NCI-H82 treated with DMSO at 0.1 percent for 48 hours (cell line): Measurements from ENCODE around the gene GRID1.

Experiments used
- DNase-seq: peaks from one replicate; lab custom pipeline; 2025; ENCODE audit not compliant: unreplicated experiment; lab: John Stamatoyannopoulos, UW

GRID1 gene

DNA sequence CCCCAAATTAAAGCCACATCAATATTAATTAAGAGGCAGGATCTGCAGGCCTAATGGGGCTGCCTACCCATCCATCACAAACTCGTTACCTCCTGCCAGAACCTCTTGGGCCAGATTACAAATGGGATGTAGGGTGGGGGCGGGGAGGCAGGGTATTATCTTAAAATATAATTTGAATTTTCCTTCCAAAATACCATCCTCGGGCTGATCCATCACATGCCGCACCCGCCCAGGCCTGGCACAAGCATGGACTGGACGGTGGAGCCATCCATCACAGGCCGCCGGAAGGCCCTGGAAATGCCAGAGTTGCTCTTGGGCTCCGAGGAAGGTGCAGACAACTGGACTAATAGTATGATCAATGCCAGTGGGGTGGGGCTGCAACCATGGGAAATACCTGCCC lies 212.8 kb downstream of the GRID1 start:
- DNase-seq = no peak

DNA sequence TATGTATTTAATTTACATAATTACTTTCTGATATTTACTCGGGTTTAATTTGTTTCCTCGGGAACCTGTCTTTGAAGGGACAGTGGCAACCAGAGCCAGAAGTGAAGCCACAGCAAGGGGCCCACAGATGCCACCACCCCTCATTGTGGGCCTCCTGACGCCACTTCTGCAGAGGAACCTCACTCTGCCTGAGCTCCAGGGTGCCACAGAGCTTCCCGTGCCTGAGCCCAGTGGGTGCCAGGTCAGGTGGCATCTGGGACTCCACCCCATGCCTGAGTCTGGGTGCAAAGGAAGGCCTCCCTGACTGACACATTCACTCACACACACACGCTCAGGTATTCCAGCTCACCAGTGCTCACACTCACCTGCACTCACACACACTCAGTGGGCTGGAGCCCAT lies 213.7 kb downstream of the GRID1 start:
- no peak for DNase-seq

- no peak for DNase-seq
Measured at GRCh38 chr10:86152354-86152753, 214.2 kb downstream of the GRID1 start.

DNA sequence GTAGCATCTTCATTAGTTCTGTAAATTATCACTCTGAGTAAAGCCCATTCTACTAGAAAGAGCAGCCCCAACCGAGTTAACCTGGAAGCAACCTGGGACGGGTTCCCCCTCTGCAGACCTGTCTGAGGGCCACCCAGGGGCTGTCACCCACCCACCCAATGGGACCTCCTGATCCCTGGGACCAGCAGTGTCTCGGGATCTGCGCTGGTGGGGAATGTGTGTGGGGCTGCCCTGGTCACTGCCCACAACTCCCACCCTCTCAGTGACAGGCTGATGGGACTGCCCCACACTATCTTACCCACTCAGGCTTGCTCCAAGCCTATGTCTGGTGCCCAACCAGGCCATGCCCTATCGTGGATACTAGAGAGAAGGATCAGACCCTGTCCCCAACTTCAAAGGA lies 215.0 kb downstream of the GRID1 start:
- DNase-seq = no peak

DNA sequence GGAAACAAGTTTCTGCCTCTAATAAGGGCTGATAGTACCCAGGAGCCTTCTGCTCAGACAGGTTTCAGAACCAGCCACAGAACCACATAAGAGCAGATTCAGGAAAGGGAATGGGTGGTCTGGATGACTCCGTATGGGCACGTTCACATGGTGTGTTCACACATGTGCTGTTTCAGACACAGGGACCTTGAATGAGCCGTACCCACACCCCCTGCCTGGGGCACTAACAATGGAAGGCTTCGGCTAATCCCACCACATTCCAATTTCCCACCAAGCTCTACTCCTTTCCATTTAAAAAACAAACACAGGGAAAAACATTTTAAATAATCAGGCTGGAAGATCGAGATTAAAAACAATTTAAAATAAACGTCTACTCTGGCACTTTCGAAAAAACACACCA lies 217.3 kb downstream of the GRID1 start:
- no peak for DNase-seq

DNA sequence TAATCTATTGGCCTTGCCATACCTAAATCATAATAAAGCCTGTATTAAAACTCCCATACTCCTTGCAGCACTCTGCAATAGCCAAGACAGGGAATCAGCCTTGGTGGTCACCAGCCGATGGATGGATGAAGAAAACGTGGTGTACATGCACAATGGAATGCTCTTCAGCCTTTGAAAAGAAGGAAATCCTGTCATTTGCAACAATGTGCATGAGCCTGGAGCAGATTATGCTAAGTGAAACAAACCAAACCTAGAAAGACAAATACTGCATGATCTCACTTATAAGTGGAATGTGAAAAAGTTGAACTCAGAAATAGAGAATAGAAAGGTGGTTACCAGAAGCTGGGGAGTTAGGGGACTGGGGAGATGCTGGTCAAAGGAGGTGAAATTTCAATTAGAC lies 218.5 kb downstream of the GRID1 start:
- no peak for DNase-seq

- no peak for DNase-seq
Measured at GRCh38 chr10:86144301-86144700, 222.3 kb downstream of the GRID1 start.

DNA sequence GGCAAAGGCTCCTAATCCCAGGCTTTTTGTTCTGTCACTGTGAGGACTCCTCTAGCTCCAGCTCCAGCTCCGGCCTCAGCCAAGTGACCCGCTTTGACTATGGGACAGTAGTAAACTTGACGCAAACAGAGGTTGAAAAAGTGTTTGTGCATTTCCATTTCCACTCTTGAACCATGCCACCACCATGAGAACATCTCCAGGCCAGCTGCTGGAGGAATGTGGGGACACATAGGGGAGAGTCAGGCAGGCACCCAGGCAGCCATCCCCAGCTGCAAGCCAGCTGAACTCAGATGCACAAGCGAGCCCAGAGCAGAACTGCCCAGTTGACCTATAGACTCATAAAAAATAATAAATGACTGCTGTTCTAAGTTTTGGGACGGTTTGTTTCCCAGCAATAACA lies 224.7 kb downstream of the GRID1 start:
- no peak for DNase-seq

DNA sequence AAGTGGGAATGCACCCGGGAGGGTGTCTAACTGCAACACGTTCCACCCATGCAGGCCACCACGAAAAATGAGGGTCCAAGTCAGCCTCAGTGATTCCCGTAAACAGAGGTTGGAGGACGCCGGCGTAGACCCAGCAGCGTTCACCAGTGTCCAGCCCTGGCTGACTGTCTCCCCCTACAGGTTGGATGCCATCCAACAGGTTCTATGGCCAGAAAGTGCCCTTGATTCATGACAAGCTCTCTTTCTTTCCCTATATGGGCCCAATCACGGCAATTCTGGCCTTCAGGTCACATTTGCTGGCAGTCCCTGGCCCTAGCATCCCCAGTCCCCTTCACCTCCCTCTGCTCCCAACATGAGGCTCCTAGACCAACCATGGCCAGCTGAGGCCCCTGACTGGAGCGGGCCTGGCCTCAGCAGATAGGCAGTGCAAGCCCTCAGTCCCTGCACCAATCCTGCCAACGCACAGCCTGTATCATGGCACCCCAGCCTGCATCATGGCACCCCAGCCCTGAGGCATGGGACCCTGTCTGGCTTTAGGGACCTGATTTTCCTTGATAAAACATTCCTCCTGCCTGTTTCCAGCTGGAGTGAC lies 227.4 kb downstream of the GRID1 start:
- DNase-seq = no peak

GRCh38 chr10:86138551-86139065 lies 228.0 kb downstream of the GRID1 start:
- no peak for DNase-seq

- no peak for DNase-seq
Measured at GRCh38 chr10:86137561-86137960, 229.0 kb downstream of the GRID1 start.

DNA sequence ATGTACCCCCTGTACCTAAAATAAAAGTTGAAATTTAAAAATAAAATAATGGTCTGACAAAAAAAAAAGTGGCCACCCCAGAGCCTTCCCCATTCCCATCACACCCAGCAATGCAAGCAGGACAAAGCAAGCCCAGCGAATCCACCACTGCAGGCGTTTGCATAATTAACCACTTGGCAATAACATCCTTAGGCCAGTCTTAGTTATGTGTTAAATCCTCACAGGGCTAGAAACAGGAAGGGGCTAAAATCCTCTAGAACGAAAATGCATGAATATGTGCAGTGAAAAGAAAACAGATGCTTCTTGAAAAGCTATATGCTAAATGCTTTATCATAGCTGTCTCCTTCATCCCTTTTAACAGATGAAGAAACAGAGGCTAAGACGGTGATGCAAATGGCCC lies 229.7 kb downstream of the GRID1 start:
- no peak for DNase-seq

DNA sequence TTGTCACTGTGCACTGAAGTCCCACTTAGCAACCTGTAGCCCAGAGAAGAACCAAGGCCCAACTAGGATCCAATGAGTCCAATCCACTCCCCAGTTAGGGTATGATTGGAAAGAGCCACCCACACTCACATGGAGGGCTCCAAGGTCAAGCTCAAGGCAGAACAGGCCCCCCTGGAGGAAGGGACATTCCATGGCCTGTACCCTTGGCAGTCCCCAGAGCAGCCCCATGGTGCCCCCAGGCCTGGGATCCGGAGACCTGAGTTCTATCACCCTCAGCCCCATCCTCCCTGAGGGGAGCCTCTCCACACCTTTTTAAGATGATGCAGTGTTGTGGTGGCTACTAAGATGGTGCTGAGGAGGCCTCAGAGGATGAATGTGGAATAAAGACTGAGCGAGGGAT lies 231.4 kb downstream of the GRID1 start:
- DNase-seq = no peak

DNA sequence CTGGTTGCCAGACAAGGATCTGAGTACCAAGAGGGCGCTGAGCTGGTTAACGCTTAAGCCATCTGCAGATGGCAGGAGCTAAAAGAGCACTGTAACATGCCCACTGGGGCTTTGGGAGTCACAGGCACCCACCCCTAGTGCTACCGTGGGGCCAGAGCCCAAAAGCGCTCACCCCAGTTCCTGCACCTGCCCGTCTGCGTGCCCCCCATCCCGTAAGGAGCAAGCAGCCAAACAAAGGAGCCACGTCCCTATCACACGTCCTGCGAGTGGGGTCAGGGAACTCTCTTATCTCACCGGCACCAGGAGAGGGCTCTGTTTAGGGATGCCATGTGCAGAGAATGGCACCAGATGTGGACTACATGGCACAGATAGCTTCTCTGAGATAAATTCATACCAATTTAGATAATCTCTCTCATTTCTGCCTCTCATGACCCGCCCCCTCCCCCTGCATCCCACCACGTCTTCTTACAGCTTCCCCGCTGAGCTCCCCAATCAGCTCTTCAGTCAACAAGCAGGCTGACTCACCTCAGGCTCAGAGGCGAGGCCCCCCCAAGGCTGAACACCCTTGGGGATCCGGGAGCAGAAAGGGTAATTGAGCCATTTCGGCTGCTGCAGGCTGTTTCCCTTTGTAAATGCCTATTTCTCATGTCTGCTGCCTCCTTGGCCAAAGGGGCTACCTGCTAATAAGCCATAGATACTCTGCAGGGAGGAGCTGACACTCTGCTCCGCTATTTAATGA lies 235.7 kb downstream of the GRID1 start:
- DNase-seq = no peak

- no peak for DNase-seq
Measured at GRCh38 chr10:86130041-86130440, 236.6 kb downstream of the GRID1 start.

DNA sequence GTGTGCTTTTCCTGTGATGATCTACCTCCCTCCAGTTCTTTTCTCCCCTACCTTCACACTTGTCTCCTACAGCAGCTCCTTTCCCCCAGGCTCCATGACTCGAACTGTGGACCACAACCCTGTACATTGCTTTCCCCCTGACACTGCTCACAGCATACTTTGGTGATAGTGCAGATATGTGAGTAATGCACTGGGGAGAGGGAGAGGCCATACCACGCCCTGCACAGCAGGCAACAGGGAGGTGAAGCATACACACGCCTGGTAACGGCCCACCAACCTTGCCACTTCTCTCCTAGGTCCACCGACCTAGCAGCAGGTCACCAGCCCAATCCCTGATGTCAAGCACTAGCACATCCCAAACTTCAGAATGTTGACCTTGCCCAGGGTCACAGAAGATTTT lies 238.2 kb downstream of the GRID1 start:
- DNase-seq = no peak

GRCh38 chr10:86127274-86127819 lies 239.2 kb downstream of the GRID1 start:
- no peak for DNase-seq

GRCh38 chr10:86124734-86125133 lies 241.9 kb downstream of the GRID1 start:
- no peak for DNase-seq

DNA sequence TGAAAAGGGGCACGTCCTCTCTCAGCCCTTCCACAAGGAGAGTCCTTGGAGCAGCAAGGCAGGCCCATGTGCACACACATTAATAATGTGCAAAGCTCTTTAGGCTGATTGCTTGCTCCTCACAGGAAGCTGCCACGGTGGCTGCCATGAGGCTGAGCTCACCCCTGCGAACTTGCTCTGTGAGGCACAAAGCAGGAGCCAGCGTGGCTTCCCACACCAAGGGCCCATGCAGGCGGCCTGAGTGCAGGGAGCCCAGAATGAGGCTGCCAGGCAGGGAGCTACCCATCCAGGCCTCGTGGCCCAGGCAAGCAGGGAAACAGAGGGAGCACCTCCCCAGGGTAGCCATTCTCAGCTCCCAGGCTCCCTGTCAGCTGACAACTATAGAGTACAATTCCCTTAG lies 242.9 kb downstream of the GRID1 start:
- no peak for DNase-seq

- DNase-seq = no peak
Measured at GRCh38 chr10:86123304-86123703, 243.3 kb downstream of the GRID1 start.

GRCh38 chr10:86122646-86123045 lies 243.9 kb downstream of the GRID1 start:
- no peak for DNase-seq

DNA sequence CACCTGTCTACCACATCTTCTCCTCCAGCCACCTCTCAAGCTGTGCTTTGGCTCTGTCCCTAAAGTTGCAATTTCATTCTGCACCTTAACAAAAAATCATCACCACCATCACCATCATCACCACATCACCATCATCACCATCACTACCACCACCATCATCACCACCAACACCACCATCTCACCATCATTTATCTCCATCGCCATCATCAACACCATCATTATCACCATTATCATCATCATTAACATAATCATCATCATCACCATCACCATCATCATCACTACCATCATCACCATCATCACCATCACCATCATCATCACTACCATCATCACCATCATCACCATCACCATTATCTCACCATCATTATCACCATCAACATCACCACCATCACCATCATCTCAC lies 245.4 kb downstream of the GRID1 start:
- no peak for DNase-seq

DNA sequence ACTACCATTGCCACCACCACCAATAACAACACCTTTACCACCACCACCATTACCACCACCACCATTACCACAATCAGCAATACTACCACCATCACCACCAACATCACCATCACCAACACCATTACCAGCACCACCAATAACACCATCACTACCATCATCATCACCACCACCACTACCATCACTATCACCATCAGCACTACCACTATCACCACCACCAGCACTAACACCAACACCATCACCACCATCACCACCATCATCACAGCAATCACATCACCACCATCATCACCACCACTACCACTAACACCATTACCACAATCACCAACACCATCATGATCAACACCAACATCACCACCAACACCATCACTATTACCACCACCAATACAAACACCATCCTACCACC lies 249.5 kb downstream of the GRID1 start:
- no peak for DNase-seq
